GM12878 (cell line): ENCODE results near the gene MBD2. TPM values are rescaled to one million over a fixed set of nuclear protein-coding genes. Genes with fewer than 3 reads are reported as not detected.

Experiments used
- ATAC-seq: fragments of 200-7000 bp; cut with Tn5 transposase; 3 replicates; pipeline ENCODE4 v1.9.1; 2020; ENCODE audit warnings: mild to moderate bottlenecking, moderate library complexity
- BruUV-seq: library from RNA; stranded (reverse); fragments of 400-500 nt; replicated peaks from 2 replicates; lab custom pipeline; 2021; lab: Mats Ljungman, UMichigan
- CTCF ChIA-PET: fragments of 300-600 bp; sonication (Branson Sonifier 250); formaldehyde crosslinking; extraction: SDS; loops from one replicate; lab custom pipeline; 2021; ENCODE audit warnings: inconsistent platforms; lab: Yijun Ruan, JAX
- POLR2A ChIA-PET: fragments of 350-600 bp; formaldehyde crosslinking; extraction: SDS; loops from one replicate; lab custom pipeline; 2021; ENCODE audit warnings: inconsistent platforms; lab: Charles Lee
- RAD21 ChIA-PET: fragments of 300-600 bp; sonication (Branson Sonifier 250); formaldehyde crosslinking; loops from one replicate; lab custom pipeline; 2023; ENCODE audit warnings: antibody characterized with exemption; ENCODE audit not compliant: unreplicated experiment; lab: Charles Lee
- SMC1A ChIA-PET: fragments of 300-600 bp; sonication (Branson Sonifier 250); formaldehyde crosslinking; loops from one replicate; lab custom pipeline; 2023; ENCODE audit not compliant: unreplicated experiment, uncharacterized antibody; lab: Charles Lee
- DNase-seq: peaks from one replicate; pipeline ENCODE4 v3.0.0-alpha.2; 2011; ENCODE audit warnings: low read depth, low spot score
- FAIRE-seq: peaks from 3 replicates; lab custom pipeline; 2011; peaks lifted over from hg19 to GRCh38; lab: Jason Lieb, UNC
- H2AFZ ChIP-seq: 2 replicates; pipeline ENCODE4 v1.6.0; 2011; ENCODE audit warnings: low read depth, low read length, control low read depth; ENCODE audit not compliant: control insufficient read depth
- H3K27ac ChIP-seq: 2 replicates; pipeline ENCODE4 v1.5.1; 2011; ENCODE audit warnings: control low read depth; ENCODE audit not compliant: control insufficient read depth, insufficient read depth
- H3K27me3 ChIP-seq, 2 experiments: replicated peaks in 1 of 2; 2 replicates each; pipeline versions ENCODE4 v1.6.0 to v1.6.1; 2011; ENCODE audit warnings: low read length in 1 of 2; ENCODE audit not compliant: control insufficient read depth in 2 of 2, insufficient read depth in 2 of 2
- H3K36me3 ChIP-seq, 2 experiments: 2 replicates each; pipeline ENCODE4 v1.5.1; 2011; ENCODE audit warnings: low read length in 1 of 2; ENCODE audit not compliant: control insufficient read depth in 2 of 2, insufficient read depth in 2 of 2
- H3K4me1 ChIP-seq: 2 replicates; pipeline ENCODE4 v1.6.1; 2011; ENCODE audit warnings: mild to moderate bottlenecking, low read length, moderate library complexity, mixed read lengths; ENCODE audit not compliant: control insufficient read depth, insufficient read depth
- H3K4me2 ChIP-seq: 2 replicates; pipeline ENCODE4 v1.6.0; 2011; ENCODE audit warnings: control low read depth; ENCODE audit not compliant: control insufficient read depth, insufficient read depth
- H3K4me3 ChIP-seq: fragments of 200-600 bp; sonication (generic); 2 replicates; pipeline ENCODE4 v1.5.1; 2016
- H3K79me2 ChIP-seq: 2 replicates; pipeline ENCODE4 v1.6.0; 2011; ENCODE audit warnings: low read length; ENCODE audit not compliant: control insufficient read depth, insufficient read depth
- H3K9ac ChIP-seq: 2 replicates; pipeline ENCODE4 v1.8.0; 2011; ENCODE audit warnings: low read length, control low read depth, mixed read lengths; ENCODE audit not compliant: control insufficient read depth, insufficient read depth
- H3K9me3 ChIP-seq: replicated peaks from 3 replicates; pipeline ENCODE4 v1.5.1; 2011; ENCODE audit warnings: mild to moderate bottlenecking, low read length; ENCODE audit not compliant: control insufficient read depth, insufficient read depth
- H4K20me1 ChIP-seq: 2 replicates; pipeline ENCODE4 v1.6.0; 2011; ENCODE audit not compliant: control insufficient read depth, insufficient read depth
- ASH2L ChIP-seq: fragments of 300-600, 200-600 bp; sonication (generic); IDR thresholded peaks from 2 replicates; pipeline ENCODE4 v1.6.1; 2017; ENCODE audit warnings: low read depth, mild to moderate bottlenecking, borderline replicate concordance
- BHLHE40 ChIP-seq, 2 experiments: fragments of 450-650 bp in 1 of 2; IDR thresholded peaks; 2 replicates each; pipeline ENCODE4 v1.6.1; 2011 to 2017; ENCODE audit warnings: low read depth in 2 of 2, borderline replicate concordance in 1 of 2, improper control_type of control experiment in 1 of 2, low read length in 1 of 2, mild to moderate bottlenecking in 1 of 2
- EED ChIP-seq: sonication (generic); IDR thresholded peaks from 2 replicates; pipeline ENCODE4 v1.6.1; 2016; ENCODE audit warnings: antibody characterized with exemption, low read depth
- FOXM1 ChIP-seq: IDR thresholded peaks from 2 replicates; pipeline ENCODE4 v1.6.1; 2012; ENCODE audit warnings: low read depth, mild to moderate bottlenecking, inconsistent platforms, low read length, moderate library complexity
- GABPA ChIP-seq: IDR thresholded peaks from 2 replicates; pipeline ENCODE4 v1.6.1; 2014; ENCODE audit warnings: antibody characterized with exemption, low read depth, mild to moderate bottlenecking, inconsistent platforms
- MEF2A ChIP-seq: IDR thresholded peaks from 2 replicates; pipeline ENCODE4 v1.6.1; 2011; ENCODE audit warnings: low read depth, mild to moderate bottlenecking, low read length, moderate library complexity; ENCODE audit not compliant: insufficient read depth
- NFIC ChIP-seq: IDR thresholded peaks from 2 replicates; pipeline ENCODE4 v1.6.1; 2012; ENCODE audit warnings: low read depth, mild to moderate bottlenecking, inconsistent platforms, low read length, moderate library complexity
- POU2F2 ChIP-seq: IDR thresholded peaks from 3 replicates; pipeline ENCODE4 v1.6.1; 2011; ENCODE audit warnings: low read depth, mild to moderate bottlenecking, low read length, borderline replicate concordance
- RCOR1 ChIP-seq: conservative IDR thresholded peaks from 2 replicates; pipeline ENCODE4 v1.6.1; 2012; ENCODE audit warnings: low read depth, low read length, improper control_type of control experiment
- RELB ChIP-seq: fragments of 450-650 bp; IDR thresholded peaks from 2 replicates; pipeline ENCODE4 v1.6.1; 2017; ENCODE audit warnings: low read depth, mild to moderate bottlenecking, moderate library complexity
- RUNX3 ChIP-seq: IDR thresholded peaks from 2 replicates; pipeline ENCODE4 v1.6.1; 2012; ENCODE audit warnings: low read length, inconsistent platforms
- SREBF2 ChIP-seq: IDR thresholded peaks from 2 replicates; pipeline ENCODE4 v1.6.1; 2012; ENCODE audit warnings: mild to moderate bottlenecking, low read length
- ZNF217 ChIP-seq: fragments of 450-650 bp; IDR thresholded peaks from 2 replicates; pipeline ENCODE4 v1.6.1; 2017; ENCODE audit warnings: antibody characterized with exemption, mild to moderate bottlenecking
- WGBS: methylation state at CpG from one replicate; pipeline ENCODE4 v1.1.6; 2016; ENCODE audit warnings: low lambda C conversion rate; ENCODE audit not compliant: insufficient replicate concordance, insufficient coverage; ENCODE audit errors: missing lambda C conversion rate; 5-methylcytosine and 5-hydroxymethylcytosine counted together
- in situ Hi-C: fragments of 300-500 bp; cut with MboI; formaldehyde crosslinking; loops from 9 replicates; pipeline ENCODE4 v1.14.3; 2018; ENCODE audit warnings: mixed read lengths
- intact Hi-C: fragments of 100-400 bp; cut with micrococcal nuclease; formaldehyde crosslinking; loops from one replicate; pipeline ENCODE4 v1.14.2; 2022; ENCODE audit not compliant: unreplicated experiment
- polyA plus RNA-seq, 11 experiments: library from polyadenylated mRNA; depleted of rRNA in 4 of 11; unstranded in 6 of 11; stranded (reverse) in 5 of 11; fragments of >200 nt; fragmentation: Nextera tagmentation in 4 of 11; fragmentation: Illumina TruSeq in 1 of 11; extraction: Ambion mirVana in 4 of 11; extraction: Trizol in 1 of 11; gene quantifications; 1 replicate in 1 of 11; 2 replicates in 10 of 11; pipeline versions ENCODE4 v1.2.1 to v1.2.3, GENCODE V29; 2011 to 2016; ENCODE audit warnings: inconsistent platforms in 2 of 11, missing spikeins in 2 of 11, low read depth in 1 of 11
- total RNA-seq, 4 experiments: library from RNA; depleted of rRNA in 3 of 4; stranded (reverse); fragments of >200 nt in 3 of 4; fragmentation: Illumina TruSeq in 1 of 4; extraction: Trizol in 1 of 4; gene quantifications; 2 replicates each; pipeline versions ENCODE4 v1.2.1 to v1.2.3, GENCODE V29; 2013 to 2021

Gene MBD2
- total and polyA plus RNA-seq, 10 of the 15 experiments (the other 5 are each of a cell fraction or from before 2014, with no cell fraction given) = 24.1 to 276 (median 57.9) TPM

DNA sequence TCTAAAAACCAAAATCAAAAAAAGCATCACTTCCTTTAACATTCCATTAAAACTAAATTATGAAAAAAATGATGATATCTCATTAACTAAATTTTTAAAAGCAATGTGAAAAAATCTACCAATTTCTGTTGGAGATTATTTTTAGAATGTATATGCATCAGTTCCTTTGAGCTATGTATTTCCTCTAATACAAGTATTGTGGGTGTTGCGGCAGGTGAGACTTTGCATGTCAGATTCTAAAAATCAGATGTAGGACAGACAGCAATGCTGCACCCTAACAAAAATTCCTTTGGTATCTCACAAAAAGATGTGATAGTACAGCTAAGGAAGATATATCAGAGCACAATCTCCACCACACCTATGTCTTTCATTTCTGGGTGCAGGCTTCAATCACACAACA is 6.8 kb downstream of the MBD2 start:
- POLR2A ChIA-PET = interaction anchor here (0.9 to 3.7 kb wide), 9 partner anchors 8 to 140 kb away, joined by 3 to 34 read pairs (median 3); partner anchors contain the start of genes C18orf54 and STARD6
- in situ Hi-C loops = no loop called here

More for the DNA sequence above, 6.8 kb downstream of the MBD2 start:
- intact Hi-C loops = no loop called here
- Histone ChIP-seq H3K36me3 (peaks cover 0 to 4% of the 10 kb centered on the region in 2 experiments; a peak in 2 of 4 replicates), H2AFZ (no peak overlapping the region), H3K27me3 (no peaks in the 10 kb centered on the region), H3K4me1 (peaks cover 20% of the 10 kb centered on the region), H3K79me2 (peaks cover 96% of the 10 kb centered on the region), H4K20me1 (no peaks in the 10 kb centered on the region), H3K27ac (peak overlapping the region; percentile 88), H3K9ac (peak overlapping the region; percentile 60), H3K9me3 (no peaks in the 10 kb centered on the region; the same call in 2 of the 3 replicates), H3K4me2 (peak overlapping the region; percentile 88), H3K4me3 (peak overlapping the region; percentile 77)
- DNase-seq (no peak), FAIRE-seq (no peak), ATAC-seq (peak; percentile 35)
- WGBS = 3% methylated on average over 1 of the region's 1 CpG
- no peak for TF ChIP-seq RCOR1
- TF ChIP-seq RELB = no peak
- no peak for TF ChIP-seq ASH2L
- peak; percentile 62 for TF ChIP-seq NFIC
- TF ChIP-seq EED = no peak
- TF ChIP-seq BHLHE40 (IDR thresholded peaks at IDR 0.05; ENCODE audit: borderline replicate concordance in 1 of 2, low read depth in 2 of 2, low read length in 1 of 2) = 0 out of 4 replicates have a peak, but pooled peaks of 1 of the 2 experiments have one; percentile 21
- 0 out of 3 replicates have a peak, but pooled peaks have one; percentile 52 for TF ChIP-seq POU2F2
- no peak for TF ChIP-seq GABPA
- TF ChIP-seq MEF2A = peak; percentile 78
- TF ChIP-seq ZNF217 = no peak
- peak; percentile 67 for TF ChIP-seq RUNX3
- TF ChIP-seq FOXM1 = peak; percentile 39; the same call in 1 of the 2 replicates
- no peak for TF ChIP-seq SREBF2
- BruUV-seq = TSS peak; percentile 0
- ChIA-PET SMC1A (interaction anchor here (0.8 to 13.3 kb wide), 17 partner anchors 8 to 141 kb away, joined by 3 to 219 read pairs (median 4); partner anchors contain the start of gene POLI), RAD21 (interaction anchor here (0.8 to 7.3 kb wide), 12 partner anchors 8 to 175 kb away, joined by 3 to 123 read pairs (median 3); partner anchors contain the start of gene POLI), CTCF (interaction anchor here (0.9 to 6.9 kb wide), 11 partner anchors 11 to 175 kb away, joined by 3 to 97 read pairs (median 3); partner anchors contain the start of genes C18orf54, POLI and STARD6)
